ENCODE results near the gene CLSTN2. TPM values are rescaled to one million over a fixed set of nuclear protein-coding genes. Genes with fewer than 3 reads are reported as not detected.

Gene CLSTN2
- total and polyA plus RNA-seq, 2 of the 13 experiments (the other 11 are each of a cell fraction or from before 2014, with no cell fraction given): not detected

DNA sequence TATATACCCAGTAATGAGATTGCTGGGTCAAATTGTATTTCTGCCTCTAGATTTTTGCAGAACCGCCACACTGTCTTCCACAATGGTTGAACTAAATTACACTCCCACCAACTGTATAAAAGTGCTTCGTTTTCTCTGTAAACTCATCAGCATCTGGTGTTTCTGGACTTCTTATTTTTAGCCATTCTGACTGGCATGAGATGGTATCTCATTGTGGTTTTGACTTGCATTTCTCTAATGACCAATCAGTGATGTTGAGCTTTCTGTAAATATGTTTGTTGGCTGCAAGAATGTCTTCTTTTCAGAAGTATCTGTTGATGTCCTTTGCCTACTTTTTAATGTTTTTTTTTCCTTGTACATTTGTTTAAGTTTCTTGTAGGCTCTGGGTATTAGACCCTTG lies 560.0 kb downstream of the CLSTN2 start:
- intact Hi-C loops (cut with micrococcal nuclease; ENCODE audit: unreplicated experiment): no loop called here
- Histone ChIP-seq H3K9ac (ENCODE audit: insufficient read depth, low read depth, low read length) (no peak overlapping the region), H3K27ac (ENCODE audit: extremely low read length, insufficient read depth, low read length) (no peak overlapping the region), H2AFZ (ENCODE audit: low read length) (no peak overlapping the region), H3K4me2 (ENCODE audit: low read depth, low read length) (no peak overlapping the region), H3K4me1 (ENCODE audit: insufficient read depth, low read length) (no peaks in the 10 kb centered on the region), H3K79me2 (ENCODE audit: insufficient read depth, low read length) (no peaks in the 10 kb centered on the region), H3K36me3 (replicated peaks in 1 of 2; ENCODE audit: control insufficient read depth in 1 of 2, insufficient read depth in 2 of 2, low read length in 2 of 2) (no peaks in the 10 kb centered on the region), H3K27me3 (ENCODE audit: control insufficient read depth in 1 of 2, insufficient read depth in 2 of 2, low read length in 2 of 2) (0 out of 5 replicates have a peak, but pooled peaks cover 0 to 5% of the 10 kb centered on the region in 2 experiments), H3K9me3 (ENCODE audit: low read length) (no peaks in the 10 kb centered on the region), H4K20me1 (ENCODE audit: insufficient read depth, low read length) (no peaks in the 10 kb centered on the region), H3K4me3 (replicated peaks in 1 of 3; ENCODE audit: insufficient read depth in 1 of 3, low read depth in 2 of 3, low read length in 3 of 3) (no peak overlapping the region)
- no peak for DNase-seq (ENCODE audit: low spot score)
- ChIA-PET POLR2A (no interaction called here), CTCF (ENCODE audit: low intra/inter-chr PET ratio, low total read pairs) (no interaction called here)
- TF ChIP-seq IRF9 (CRISPR knock-in tag; IDR thresholded peaks at IDR 0.05; ENCODE audit: borderline replicate concordance) (no peak), GATAD1 (CRISPR knock-in tag; IDR thresholded peaks at IDR 0.05) (no peak), ZNF124 (CRISPR knock-in tag; IDR thresholded peaks at IDR 0.05) (no peak), EHMT2 (IDR thresholded peaks at IDR 0.05; ENCODE audit: borderline replicate concordance, low read depth, low read length) (no peak)
- no peak for FAIRE-seq
- in situ Hi-C loops (cut with HindIII; ENCODE audit: extremely low pct_ligation_motif_present, low pct_unique_long_range_greater_than_20kb): no loop called here
- 0% methylated on average over 2 of the region's 2 CpGs for WGBS (ENCODE audit: low lambda C conversion rate)
- no TSS peak for BruUV-seq (replicated peaks)
- ATAC-seq: no peak

- no peaks in the 10 kb centered on the region for H3K36me3 ChIP-seq (replicated peaks in 1 of 2; ENCODE audit: control insufficient read depth in 1 of 2, insufficient read depth in 2 of 2, low read length in 2 of 2)
- intact Hi-C loops (cut with micrococcal nuclease; ENCODE audit: unreplicated experiment): no loop called here
- no peaks in the 10 kb centered on the region for H3K79me2 ChIP-seq (ENCODE audit: insufficient read depth, low read length)
- WGBS (ENCODE audit: low lambda C conversion rate): 28% methylated on average over 3 of the region's 11 CpGs
- CTCF ChIA-PET (ENCODE audit: low intra/inter-chr PET ratio, low total read pairs): no interaction called here
- no peaks in the 10 kb centered on the region for H3K27me3 ChIP-seq (ENCODE audit: control insufficient read depth in 1 of 2, insufficient read depth in 2 of 2, low read length in 2 of 2)
- no peak for DNase-seq (ENCODE audit: low spot score)
- in situ Hi-C loops (cut with HindIII; ENCODE audit: extremely low pct_ligation_motif_present, low pct_unique_long_range_greater_than_20kb): no loop called here
- no peak overlapping the region for H3K4me3 ChIP-seq (replicated peaks in 1 of 3; ENCODE audit: insufficient read depth in 1 of 3, low read depth in 2 of 3, low read length in 3 of 3)
- no peak overlapping the region for H3K9ac ChIP-seq (ENCODE audit: insufficient read depth, low read depth, low read length)
- no peaks in the 10 kb centered on the region for H3K9me3 ChIP-seq (ENCODE audit: low read length)
- no peaks in the 10 kb centered on the region for H4K20me1 ChIP-seq (ENCODE audit: insufficient read depth, low read length)
- no peak overlapping the region for H3K27ac ChIP-seq (ENCODE audit: extremely low read length, insufficient read depth, low read length)
- H3K4me1 ChIP-seq (ENCODE audit: insufficient read depth, low read length): no peaks in the 10 kb centered on the region
- POLR2A ChIA-PET: no interaction called here
- no peak for ATAC-seq
- FAIRE-seq: no peak
- no peak overlapping the region for H3K4me2 ChIP-seq (ENCODE audit: low read depth, low read length)
- BruUV-seq (replicated peaks): no TSS peak
- H2AFZ ChIP-seq (ENCODE audit: low read length): no peak overlapping the region
- TF ChIP-seq ZBTB39 (CRISPR knock-in tag; IDR thresholded peaks at IDR 0.05): no peak
- no peak for TF ChIP-seq AGO1 (IDR thresholded peaks at IDR 0.05; ENCODE audit: low read depth, low read length, poor library complexity, severe bottlenecking)
- TF ChIP-seq ZBTB42 (CRISPR knock-in tag; IDR thresholded peaks at IDR 0.05): no peak
- TF ChIP-seq, protein P1, sequence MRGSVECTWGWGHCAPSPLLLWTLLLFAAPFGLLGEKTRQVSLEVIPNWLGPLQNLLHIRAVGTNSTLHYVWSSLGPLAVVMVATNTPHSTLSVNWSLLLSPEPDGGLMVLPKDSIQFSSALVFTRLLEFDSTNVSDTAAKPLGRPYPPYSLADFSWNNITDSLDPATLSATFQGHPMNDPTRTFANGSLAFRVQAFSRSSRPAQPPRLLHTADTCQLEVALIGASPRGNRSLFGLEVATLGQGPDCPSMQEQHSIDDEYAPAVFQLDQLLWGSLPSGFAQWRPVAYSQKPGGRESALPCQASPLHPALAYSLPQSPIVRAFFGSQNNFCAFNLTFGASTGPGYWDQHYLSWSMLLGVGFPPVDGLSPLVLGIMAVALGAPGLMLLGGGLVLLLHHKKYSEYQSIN (CRISPR knock-in tag; IDR thresholded peaks at IDR 0.05; ENCODE audit: borderline replicate concordance): no peak
- TF ChIP-seq, protein P2, sequence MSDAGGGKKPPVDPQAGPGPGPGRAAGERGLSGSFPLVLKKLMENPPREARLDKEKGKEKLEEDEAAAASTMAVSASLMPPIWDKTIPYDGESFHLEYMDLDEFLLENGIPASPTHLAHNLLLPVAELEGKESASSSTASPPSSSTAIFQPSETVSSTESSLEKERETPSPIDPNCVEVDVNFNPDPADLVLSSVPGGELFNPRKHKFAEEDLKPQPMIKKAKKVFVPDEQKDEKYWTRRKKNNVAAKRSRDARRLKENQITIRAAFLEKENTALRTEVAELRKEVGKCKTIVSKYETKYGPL (CRISPR knock-in tag; IDR thresholded peaks at IDR 0.05): no peak
- TF ChIP-seq ERF (CRISPR knock-in tag; IDR thresholded peaks at IDR 0.05): no peak
- TF ChIP-seq NFIC (IDR thresholded peaks at IDR 0.05; ENCODE audit: low read length): no peak
- no peak for TF ChIP-seq KDM2A (CRISPR knock-in tag; IDR thresholded peaks at IDR 0.05; ENCODE audit: borderline replicate concordance, low read depth)
- TF ChIP-seq ZNF619 (CRISPR knock-in tag; IDR thresholded peaks at IDR 0.05): no peak
- TF ChIP-seq CBX2 (IDR thresholded peaks at IDR 0.05; ENCODE audit: low read depth, low read length): no peak
- no peak for TF ChIP-seq CBX2 (CRISPR knock-in tag; IDR thresholded peaks at IDR 0.05; ENCODE audit: low read depth)
- no peak for TF ChIP-seq SP140L (CRISPR knock-in tag; IDR thresholded peaks at IDR 0.05; ENCODE audit: borderline replicate concordance)
These were observed 562.3 kb downstream of the CLSTN2 start for GRCh38 chr3:140497331-140497730.
